Pulmonary artery endothelial cell (primary cell): ENCODE data around the gene OR13J1. TPM values are rescaled to one million over a fixed set of nuclear protein-coding genes. Genes with fewer than 3 reads are reported as not detected.

Source experiments
- DNase-seq: peaks from one replicate; pipeline ENCODE4 v3.0.0-alpha.2; 2011; ENCODE audit warnings: low read depth, low spot score
- total RNA-seq: library from RNA; depleted of rRNA; stranded (reverse); fragments of >200 nt; gene quantifications from 2 replicates; pipeline ENCODE4 v1.2.3, GENCODE V29; 2014

The OR13J1 gene
- total RNA-seq, 1 donor from 2014 or later: not detected

GRCh38 chr9:35835216-35835632 is 35.0 kb downstream of the OR13J1 start:
- no peak for DNase-seq

GRCh38 chr9:35834260-35835215 is 35.7 kb downstream of the OR13J1 start:
- DNase-seq: no peak

- no peak for DNase-seq
Measured at GRCh38 chr9:35832814-35833213, 37.4 kb downstream of the OR13J1 start.

- DNase-seq: no peak
Measured at GRCh38 chr9:35831040-35831439, 39.2 kb downstream of the OR13J1 start.

GRCh38 chr9:35829764-35830096 is 40.5 kb downstream of the OR13J1 start:
- no peak for DNase-seq

GRCh38 chr9:35829084-35829763 is 41.0 kb downstream of the OR13J1 start, which contains the start of gene TMEM8B:
Gene TMEM8B, plus strand, starts transcription at chr9:35829228. Its CDS starts 220 bp downstream, at chr9:35829448.
- peak; percentile 63 for DNase-seq

GRCh38 chr9:35828716-35829083 is 41.5 kb downstream of the OR13J1 start, which contains the start of gene FAM221B:
Gene FAM221B, minus strand, starts transcription at chr9:35828732. Its CDS starts 2,571 bp downstream, at chr9:35826161.
- no peak for DNase-seq

GRCh38 chr9:35827486-35827885 is 42.7 kb downstream of the OR13J1 start:
- no peak for DNase-seq

GRCh38 chr9:35826071-35826701 is 44.0 kb downstream of the OR13J1 start:
- peak; percentile 43 for DNase-seq

GRCh38 chr9:35822926-35823325 is 47.3 kb downstream of the OR13J1 start:
- DNase-seq: no peak

- no peak for DNase-seq
Measured at GRCh38 chr9:35820076-35820475, 50.1 kb downstream of the OR13J1 start.

Other genes with a start within 250 kb of the OR13J1 start
- not detected in 2 replicates for gene SIT1, start 219.5 kb downstream of the OR13J1 start, total RNA-seq
- gene RMRP, start 212.4 kb downstream of the OR13J1 start, total RNA-seq: 22,365 and 32,732 TPM in 2 replicates
- gene CCDC107, start 212.1 kb downstream of the OR13J1 start, total RNA-seq: 10.6 and 11.7 TPM in 2 replicates
- gene ARHGEF39, start 205.2 kb downstream of the OR13J1 start, total RNA-seq: 0.86 and 2.0 TPM in 2 replicates
- gene CA9, start 196.5 kb downstream of the OR13J1 start, total RNA-seq: 0.40 TPM in 1 of 2 replicates, not detected in the other
- 119 and 221 TPM in 2 replicates for gene TPM2, start 180.5 kb downstream of the OR13J1 start, total RNA-seq
- gene TLN1, start 138.2 kb downstream of the OR13J1 start, total RNA-seq: 314 and 379 TPM in 2 replicates
- 45.2 and 58.0 TPM in 2 replicates for gene CREB3, start 137.7 kb downstream of the OR13J1 start, total RNA-seq
- 64.7 and 64.9 TPM in 2 replicates for gene GBA2, start 121.2 kb downstream of the OR13J1 start, total RNA-seq
- gene RGP1, start 121.1 kb downstream of the OR13J1 start, total RNA-seq: 11.9 and 13.2 TPM in 2 replicates
- 8.5 and 23.2 TPM in 2 replicates for gene MSMP, start 116.1 kb downstream of the OR13J1 start, total RNA-seq
- gene NPR2, start 78.8 kb downstream of the OR13J1 start, total RNA-seq: 8.1 and 12.3 TPM in 2 replicates
- 0.20 and 0.25 TPM in 2 replicates for gene SPAG8, start 58.1 kb downstream of the OR13J1 start, total RNA-seq
- gene HINT2, start 55.4 kb downstream of the OR13J1 start, total RNA-seq: 23.9 and 24.1 TPM in 2 replicates
- gene FAM221B, start 41.7 kb downstream of the OR13J1 start, total RNA-seq: not detected in 2 replicates
- 0.35 and 0.59 TPM in 2 replicates for gene TMEM8B, start 41.2 kb downstream of the OR13J1 start, total RNA-seq
- 2.4 and 5.6 TPM in 2 replicates for gene HRCT1, start 35.8 kb upstream of the OR13J1 start, total RNA-seq
- 7.5 and 11.7 TPM in 2 replicates for gene SPAAR, start 39.1 kb upstream of the OR13J1 start, total RNA-seq
- not detected in 2 replicates for gene OR2S2, start 87.8 kb upstream of the OR13J1 start, total RNA-seq
- 11.9 and 15.5 TPM in 2 replicates for gene RECK, start 166.5 kb upstream of the OR13J1 start, total RNA-seq